K562 (cell line): Measurements from ENCODE around the gene FKBP2. TPM values are rescaled to one million over a fixed set of nuclear protein-coding genes. Genes with fewer than 3 reads are reported as not detected.
A peak's percentile ranks its signal among the peaks of the same experiment; 100 is the strongest.

ENCODE experiments used
- BCOR ChIP-seq: fragments of 450-650 bp; IDR thresholded peaks from 2 replicates; pipeline ENCODE4 v1.6.1; 2016
- CHD4 ChIP-seq: fragments of 200-600 bp; sonication (generic); IDR thresholded peaks from 3 replicates; pipeline ENCODE4 v1.6.1; 2012; ENCODE audit warnings: low read depth, mild to moderate bottlenecking, mixed read lengths, low read length, inconsistent platforms; ENCODE audit not compliant: insufficient read depth, insufficient replicate concordance, poor library complexity, severe bottlenecking
- CREBBP ChIP-seq: IDR thresholded peaks from one replicate; pipeline ENCODE4 v1.6.1; 2012; ENCODE audit warnings: low read depth, mild to moderate bottlenecking, control low read depth, inconsistent platforms, low read length
- LEF1 ChIP-seq: fragments of 450-650 bp; IDR thresholded peaks from 2 replicates; pipeline ENCODE4 v1.6.1; 2016; ENCODE audit warnings: mild to moderate bottlenecking
- MAZ ChIP-seq, 2 experiments: fragments of 450-650 bp in 1 of 2; sonication (generic) in 1 of 2; formaldehyde crosslinking; IDR thresholded peaks in 1 of 2; conservative IDR thresholded peaks in 1 of 2; 2 replicates each; pipeline versions ENCODE4 v1.4.0 to v1.5.0; 2020; ENCODE audit warnings: mild to moderate bottlenecking in 1 of 2, missing genetic modification reagents in 1 of 2
- MIER1 ChIP-seq: fragments of 450-650 bp; IDR thresholded peaks from 2 replicates; pipeline ENCODE4 v1.6.1; 2016; ENCODE audit warnings: antibody characterized with exemption, mild to moderate bottlenecking, low read depth
- PRMT5 ChIP-seq: sonication (generic); formaldehyde crosslinking; IDR thresholded peaks from 2 replicates; pipeline ENCODE4 v1.5.0; 2020; ENCODE audit warnings: missing genetic modification reagents
- SMAD3 ChIP-seq: fragments of 450-650 bp; formaldehyde crosslinking; conservative IDR thresholded peaks from 2 replicates; pipeline ENCODE4 v1.4.0; 2020; ENCODE audit warnings: mild to moderate bottlenecking
- SPI1 ChIP-seq: IDR thresholded peaks from 2 replicates; pipeline ENCODE4 v1.6.1; 2011; ENCODE audit warnings: low read depth, low read length, control low read depth, borderline replicate concordance
- SRSF7 ChIP-seq: fragments of 200-400 bp; formaldehyde crosslinking; optimal IDR thresholded peaks from 2 replicates; pipeline ENCODE3; 2017; ENCODE audit warnings: mild to moderate bottlenecking, low read depth, low read length
- ZNF174 ChIP-seq: fragments of 250-450 bp; sonication (Bioruptor Pico); IDR thresholded peaks from 2 replicates; pipeline ENCODE4 v1.4.0; 2020; ENCODE audit warnings: mild to moderate bottlenecking
- ZNF184 ChIP-seq: sonication (generic); formaldehyde crosslinking; IDR thresholded peaks from 2 replicates; pipeline ENCODE4 v1.5.0; 2020; ENCODE audit warnings: missing genetic modification reagents
- ZNF224 ChIP-seq: sonication (generic); formaldehyde crosslinking; IDR thresholded peaks from 2 replicates; pipeline ENCODE4 v1.8.0; 2022; ENCODE audit warnings: mild to moderate bottlenecking, missing genetic modification reagents
- ZNF232 ChIP-seq: sonication (generic); formaldehyde crosslinking; IDR thresholded peaks from 2 replicates; pipeline ENCODE4 v1.8.0; 2022; ENCODE audit warnings: mild to moderate bottlenecking, missing genetic modification reagents
- ZNF3 ChIP-seq: fragments of 250-450 bp; sonication (Bioruptor Pico); IDR thresholded peaks from 2 replicates; pipeline ENCODE4 v1.5.0; 2021; ENCODE audit warnings: mild to moderate bottlenecking, moderate library complexity
- ZNF586 ChIP-seq: fragments of 450-650 bp; formaldehyde crosslinking; conservative IDR thresholded peaks from 2 replicates; pipeline ENCODE4 v1.4.0; 2020; ENCODE audit warnings: mild to moderate bottlenecking, moderate library complexity
- ZNF699 ChIP-seq: fragments of 250-450 bp; sonication (Bioruptor Pico); IDR thresholded peaks from 2 replicates; pipeline ENCODE4 v1.8.0; 2021; ENCODE audit warnings: mild to moderate bottlenecking, moderate library complexity; ENCODE audit not compliant: insufficient replicate concordance
- polyA plus RNA-seq, 8 experiments: library from polyadenylated mRNA; depleted of rRNA in 4 of 8; stranded (reverse) in 5 of 8; unstranded in 3 of 8; fragments of >200 nt; fragmentation: Nextera tagmentation in 2 of 8; fragmentation: Illumina TruSeq in 1 of 8; extraction: Ambion mirVana in 2 of 8; extraction: Trizol in 1 of 8; gene quantifications; 2 replicates each; pipeline versions ENCODE4 v1.2.1 to v1.2.3, GENCODE V29; 2011 to 2014; ENCODE audit warnings: inconsistent platforms in 1 of 8, missing spikeins in 1 of 8
- total RNA-seq, 7 experiments: library from RNA; depleted of rRNA in 6 of 7; stranded (reverse); fragments of >200 nt in 6 of 7; fragmentation: Illumina TruSeq in 2 of 7; extraction: Trizol in 2 of 7; gene quantifications; 2 replicates each; pipeline versions ENCODE4 v1.2.1 to v1.2.3, GENCODE V29; 2011 to 2021; ENCODE audit warnings: low replicate concordance in 1 of 7
- TF ChIP-seq, protein P1 (sequence below): fragments of 200-800 bp; sonication (Bioruptor generic); IDR thresholded peaks from 2 replicates; pipeline ENCODE4 v1.6.1; 2017; ENCODE audit warnings: missing genetic modification characterization, missing compliant biosample characterization
- TF ChIP-seq, protein P2 (sequence below): fragments of 250-450 bp; sonication (Bioruptor Pico); IDR thresholded peaks from 2 replicates; pipeline ENCODE4 v1.5.0; 2020; ENCODE audit warnings: mild to moderate bottlenecking
- TF ChIP-seq, protein P3 (sequence below): fragments of 450-650 bp; IDR thresholded peaks from 2 replicates; pipeline ENCODE4 v1.7.1; 2018; ENCODE audit warnings: mild to moderate bottlenecking, low read depth; ENCODE audit not compliant: partially characterized antibody
- TF ChIP-seq, protein P4 (sequence below): sonication (generic); formaldehyde crosslinking; IDR thresholded peaks from 2 replicates; pipeline ENCODE4 v1.5.0; 2020; ENCODE audit warnings: missing genetic modification reagents

The FKBP2 gene
- total and polyA plus RNA-seq, 9 of the 15 experiments (the other 6 are each of a cell fraction or from before 2014, with no cell fraction given), result 3.5 to 151 (median 58.1) TPM

DNA sequence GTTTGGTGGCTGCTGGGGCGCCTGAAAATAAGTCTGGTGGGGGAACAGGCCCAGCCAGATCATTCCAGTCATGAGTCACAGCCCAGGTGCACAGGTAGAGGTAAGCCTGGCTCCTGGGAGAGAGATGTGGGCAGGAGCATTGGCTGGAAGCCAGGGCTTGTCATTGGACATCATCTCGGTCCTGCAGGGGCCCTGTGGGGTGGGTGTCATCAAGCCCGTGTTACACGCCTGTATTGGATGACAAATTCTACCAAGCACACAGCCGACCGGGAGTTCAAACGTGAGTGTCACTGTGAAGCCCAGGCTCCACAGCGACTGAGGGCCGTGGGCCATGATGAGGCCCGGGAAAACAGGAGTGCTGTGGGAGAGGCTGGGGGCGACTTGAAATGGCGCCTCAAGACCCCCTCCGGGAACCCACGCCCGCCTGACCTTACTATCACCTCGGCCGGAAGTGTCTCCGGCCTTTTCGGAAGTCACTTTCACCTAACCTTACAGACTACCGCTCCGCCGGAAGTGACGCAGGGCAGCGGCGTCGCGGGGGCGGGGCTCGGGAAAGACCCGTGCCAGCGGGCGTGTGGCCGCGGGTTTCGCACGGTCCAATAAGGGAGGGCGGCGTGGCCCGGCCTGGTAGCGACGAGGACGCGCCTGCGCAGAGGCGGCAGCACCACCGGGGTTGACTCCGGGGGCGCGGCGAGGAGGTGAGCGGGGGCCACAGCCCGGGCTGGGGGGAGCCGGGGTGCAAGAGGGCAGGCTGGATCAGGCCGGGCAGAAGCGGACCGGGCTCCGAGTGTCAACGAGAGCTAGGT is at the start of gene FKBP2 (continued):
- TF ChIP-seq ZNF184 (CRISPR knock-in tag) (no peak), ZNF232 (CRISPR knock-in tag) (peak; percentile 29; the same call in 1 of the 2 replicates), ZNF224 (CRISPR knock-in tag) (no peak), PRMT5 (CRISPR knock-in tag) (no peak), SPI1 (peak; percentile 35; the same call in 1 of the 2 replicates), SRSF7 (no peak), SMAD3 (CRISPR knock-in tag) (peak; percentile 69; the same call in 1 of the 2 replicates), MAZ (CRISPR knock-in tag; conservative IDR thresholded peaks at IDR 0.05 in 1 of 2, IDR thresholded peaks at IDR 0.05 in 1 of 2) (peak in 1 of 2 experiments; percentile 11; a peak in 2 of 4 replicates), ZNF699 (CRISPR knock-in tag) (no peak), ZNF174 (no peak), ZNF3 (CRISPR knock-in tag) (no peak), BCOR (no peak), CHD4 (peak; percentile 63), MIER1 (no peak), CREBBP (no peak), LEF1 (0 out of 2 replicates have a peak, but pooled peaks have one; percentile 43), ZNF586 (0 out of 2 replicates have a peak, but pooled peaks have one; percentile 58)
- TF ChIP-seq, protein P1, sequence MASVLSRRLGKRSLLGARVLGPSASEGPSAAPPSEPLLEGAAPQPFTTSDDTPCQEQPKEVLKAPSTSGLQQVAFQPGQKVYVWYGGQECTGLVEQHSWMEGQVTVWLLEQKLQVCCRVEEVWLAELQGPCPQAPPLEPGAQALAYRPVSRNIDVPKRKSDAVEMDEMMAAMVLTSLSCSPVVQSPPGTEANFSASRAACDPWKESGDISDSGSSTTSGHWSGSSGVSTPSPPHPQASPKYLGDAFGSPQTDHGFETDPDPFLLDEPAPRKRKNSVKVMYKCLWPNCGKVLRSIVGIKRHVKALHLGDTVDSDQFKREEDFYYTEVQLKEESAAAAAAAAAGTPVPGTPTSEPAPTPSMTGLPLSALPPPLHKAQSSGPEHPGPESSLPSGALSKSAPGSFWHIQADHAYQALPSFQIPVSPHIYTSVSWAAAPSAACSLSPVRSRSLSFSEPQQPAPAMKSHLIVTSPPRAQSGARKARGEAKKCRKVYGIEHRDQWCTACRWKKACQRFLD, result peak; percentile 70; the same call in 1 of the 2 replicates
- TF ChIP-seq, protein P2, sequence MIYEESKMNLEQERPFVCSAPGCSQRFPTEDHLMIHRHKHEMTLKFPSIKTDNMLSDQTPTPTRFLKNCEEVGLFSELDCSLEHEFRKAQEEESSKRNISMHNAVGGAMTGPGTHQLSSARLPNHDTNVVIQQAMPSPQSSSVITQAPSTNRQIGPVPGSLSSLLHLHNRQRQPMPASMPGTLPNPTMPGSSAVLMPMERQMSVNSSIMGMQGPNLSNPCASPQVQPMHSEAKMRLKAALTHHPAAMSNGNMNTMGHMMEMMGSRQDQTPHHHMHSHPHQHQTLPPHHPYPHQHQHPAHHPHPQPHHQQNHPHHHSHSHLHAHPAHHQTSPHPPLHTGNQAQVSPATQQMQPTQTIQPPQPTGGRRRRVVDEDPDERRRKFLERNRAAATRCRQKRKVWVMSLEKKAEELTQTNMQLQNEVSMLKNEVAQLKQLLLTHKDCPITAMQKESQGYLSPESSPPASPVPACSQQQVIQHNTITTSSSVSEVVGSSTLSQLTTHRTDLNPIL (CRISPR knock-in tag), result 0 out of 2 replicates have a peak, but pooled peaks have one; percentile 81
- TF ChIP-seq, protein P3, sequence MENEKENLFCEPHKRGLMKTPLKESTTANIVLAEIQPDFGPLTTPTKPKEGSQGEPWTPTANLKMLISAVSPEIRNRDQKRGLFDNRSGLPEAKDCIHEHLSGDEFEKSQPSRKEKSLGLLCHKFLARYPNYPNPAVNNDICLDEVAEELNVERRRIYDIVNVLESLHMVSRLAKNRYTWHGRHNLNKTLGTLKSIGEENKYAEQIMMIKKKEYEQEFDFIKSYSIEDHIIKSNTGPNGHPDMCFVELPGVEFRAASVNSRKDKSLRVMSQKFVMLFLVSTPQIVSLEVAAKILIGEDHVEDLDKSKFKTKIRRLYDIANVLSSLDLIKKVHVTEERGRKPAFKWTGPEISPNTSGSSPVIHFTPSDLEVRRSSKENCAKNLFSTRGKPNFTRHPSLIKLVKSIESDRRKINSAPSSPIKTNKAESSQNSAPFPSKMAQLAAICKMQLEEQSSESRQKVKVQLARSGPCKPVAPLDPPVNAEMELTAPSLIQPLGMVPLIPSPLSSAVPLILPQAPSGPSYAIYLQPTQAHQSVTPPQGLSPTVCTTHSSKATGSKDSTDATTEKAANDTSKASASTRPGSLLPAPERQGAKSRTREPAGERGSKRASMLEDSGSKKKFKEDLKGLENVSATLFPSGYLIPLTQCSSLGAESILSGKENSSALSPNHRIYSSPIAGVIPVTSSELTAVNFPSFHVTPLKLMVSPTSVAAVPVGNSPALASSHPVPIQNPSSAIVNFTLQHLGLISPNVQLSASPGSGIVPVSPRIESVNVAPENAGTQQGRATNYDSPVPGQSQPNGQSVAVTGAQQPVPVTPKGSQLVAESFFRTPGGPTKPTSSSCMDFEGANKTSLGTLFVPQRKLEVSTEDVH, result peak; percentile 85
- TF ChIP-seq, protein P4, sequence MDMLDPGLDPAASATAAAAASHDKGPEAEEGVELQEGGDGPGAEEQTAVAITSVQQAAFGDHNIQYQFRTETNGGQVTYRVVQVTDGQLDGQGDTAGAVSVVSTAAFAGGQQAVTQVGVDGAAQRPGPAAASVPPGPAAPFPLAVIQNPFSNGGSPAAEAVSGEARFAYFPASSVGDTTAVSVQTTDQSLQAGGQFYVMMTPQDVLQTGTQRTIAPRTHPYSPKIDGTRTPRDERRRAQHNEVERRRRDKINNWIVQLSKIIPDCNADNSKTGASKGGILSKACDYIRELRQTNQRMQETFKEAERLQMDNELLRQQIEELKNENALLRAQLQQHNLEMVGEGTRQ (CRISPR knock-in tag), result no peak
